Measurements from ENCODE around the gene SLC35F2.

SLC35F2 gene

GRCh38 chr11:107856981-107857517 lies 1.5 kb downstream of the SLC35F2 start:
- Histone ChIP-seq H3K27ac (ENCODE audit: low read depth, low read length) (no peak overlapping the region), H3K36me3 (ENCODE audit: control insufficient read depth, insufficient read depth, low read length) (no peaks in the 10 kb centered on the region)

GRCh38 chr11:107856180-107856980 lies 2.2 kb downstream of the SLC35F2 start:
- H3K9ac ChIP-seq (ENCODE audit: low read length): no peak overlapping the region
- no peaks in the 10 kb centered on the region for H3K27me3 ChIP-seq (ENCODE audit: control insufficient read depth, insufficient read depth, low read length)
- no peaks in the 10 kb centered on the region for H3K4me1 ChIP-seq (ENCODE audit: control insufficient read depth, insufficient read depth, low read length)
- no peak overlapping the region for H3K27ac ChIP-seq (ENCODE audit: low read depth, low read length)
- H3K36me3 ChIP-seq (ENCODE audit: control insufficient read depth, insufficient read depth, low read length): no peaks in the 10 kb centered on the region
- no peak overlapping the region for H3K4me3 ChIP-seq (ENCODE audit: low read length)

More at GRCh38 chr11:107856981-107857517, 1.5 kb downstream of the SLC35F2 start:
- no peak overlapping the region for H3K9ac ChIP-seq (ENCODE audit: low read length)
- H3K4me3 ChIP-seq (ENCODE audit: low read length): peak overlapping the region; percentile 42
- no peaks in the 10 kb centered on the region for H3K27me3 ChIP-seq (ENCODE audit: control insufficient read depth, insufficient read depth, low read length)
- no peaks in the 10 kb centered on the region for H3K4me1 ChIP-seq (ENCODE audit: control insufficient read depth, insufficient read depth, low read length)

GRCh38 chr11:107853070-107853469 lies 5.5 kb downstream of the SLC35F2 start:
- Histone ChIP-seq H3K4me1 (ENCODE audit: control insufficient read depth, insufficient read depth, low read length) (no peaks in the 10 kb centered on the region), H3K36me3 (ENCODE audit: control insufficient read depth, insufficient read depth, low read length) (no peaks in the 10 kb centered on the region), H3K9ac (ENCODE audit: low read length) (no peak overlapping the region), H3K27me3 (ENCODE audit: control insufficient read depth, insufficient read depth, low read length) (no peaks in the 10 kb centered on the region), H3K4me3 (ENCODE audit: low read length) (no peak overlapping the region), H3K27ac (ENCODE audit: low read depth, low read length) (no peak overlapping the region)

- Histone ChIP-seq H3K4me1 (ENCODE audit: control insufficient read depth, insufficient read depth, low read length) (no peaks in the 10 kb centered on the region), H3K9ac (ENCODE audit: low read length) (no peak overlapping the region), H3K4me3 (ENCODE audit: low read length) (no peak overlapping the region), H3K27ac (ENCODE audit: low read depth, low read length) (no peak overlapping the region), H3K36me3 (ENCODE audit: control insufficient read depth, insufficient read depth, low read length) (no peaks in the 10 kb centered on the region), H3K27me3 (ENCODE audit: control insufficient read depth, insufficient read depth, low read length) (no peaks in the 10 kb centered on the region)
Observed at GRCh38 chr11:107851704-107852310, 6.8 kb downstream of the SLC35F2 start.

- H3K4me3 ChIP-seq (ENCODE audit: low read length): no peak overlapping the region
- H3K4me1 ChIP-seq (ENCODE audit: control insufficient read depth, insufficient read depth, low read length): no peaks in the 10 kb centered on the region
- H3K36me3 ChIP-seq (ENCODE audit: control insufficient read depth, insufficient read depth, low read length): no peaks in the 10 kb centered on the region
- H3K27me3 ChIP-seq (ENCODE audit: control insufficient read depth, insufficient read depth, low read length): no peaks in the 10 kb centered on the region
- H3K27ac ChIP-seq (ENCODE audit: low read depth, low read length): no peak overlapping the region
- no peak overlapping the region for H3K9ac ChIP-seq (ENCODE audit: low read length)
Observed at GRCh38 chr11:107849790-107850189, 8.8 kb downstream of the SLC35F2 start.

- Histone ChIP-seq H3K36me3 (ENCODE audit: control insufficient read depth, insufficient read depth, low read length) (no peaks in the 10 kb centered on the region), H3K4me3 (ENCODE audit: low read length) (no peak overlapping the region), H3K9ac (ENCODE audit: low read length) (no peak overlapping the region), H3K27ac (ENCODE audit: low read depth, low read length) (no peak overlapping the region), H3K4me1 (ENCODE audit: control insufficient read depth, insufficient read depth, low read length) (no peaks in the 10 kb centered on the region), H3K27me3 (ENCODE audit: control insufficient read depth, insufficient read depth, low read length) (no peaks in the 10 kb centered on the region)
Observed at GRCh38 chr11:107848345-107848744, 10.2 kb downstream of the SLC35F2 start.

GRCh38 chr11:107847184-107847583 lies 11.4 kb downstream of the SLC35F2 start:
- no peaks in the 10 kb centered on the region for H3K4me1 ChIP-seq (ENCODE audit: control insufficient read depth, insufficient read depth, low read length)
- H3K27me3 ChIP-seq (ENCODE audit: control insufficient read depth, insufficient read depth, low read length): no peaks in the 10 kb centered on the region
- no peaks in the 10 kb centered on the region for H3K36me3 ChIP-seq (ENCODE audit: control insufficient read depth, insufficient read depth, low read length)
- H3K27ac ChIP-seq (ENCODE audit: low read depth, low read length): no peak overlapping the region
- H3K9ac ChIP-seq (ENCODE audit: low read length): no peak overlapping the region
- H3K4me3 ChIP-seq (ENCODE audit: low read length): no peak overlapping the region

GRCh38 chr11:107844041-107844440 lies 14.5 kb downstream of the SLC35F2 start:
- Histone ChIP-seq H3K4me1 (ENCODE audit: control insufficient read depth, insufficient read depth, low read length) (no peaks in the 10 kb centered on the region), H3K27ac (ENCODE audit: low read depth, low read length) (no peak overlapping the region), H3K36me3 (ENCODE audit: control insufficient read depth, insufficient read depth, low read length) (no peaks in the 10 kb centered on the region), H3K9ac (ENCODE audit: low read length) (no peak overlapping the region), H3K4me3 (ENCODE audit: low read length) (no peak overlapping the region), H3K27me3 (ENCODE audit: control insufficient read depth, insufficient read depth, low read length) (no peaks in the 10 kb centered on the region)

GRCh38 chr11:107842412-107843100 lies 16.0 kb downstream of the SLC35F2 start:
- Histone ChIP-seq H3K27me3 (ENCODE audit: control insufficient read depth, insufficient read depth, low read length) (no peaks in the 10 kb centered on the region), H3K4me3 (ENCODE audit: low read length) (no peak overlapping the region)

GRCh38 chr11:107840129-107840484 lies 18.5 kb downstream of the SLC35F2 start:
- H3K36me3 ChIP-seq (ENCODE audit: control insufficient read depth, insufficient read depth, low read length): no peaks in the 10 kb centered on the region
- H3K27me3 ChIP-seq (ENCODE audit: control insufficient read depth, insufficient read depth, low read length): no peaks in the 10 kb centered on the region
- no peak overlapping the region for H3K27ac ChIP-seq (ENCODE audit: low read depth, low read length)
- H3K4me3 ChIP-seq (ENCODE audit: low read length): no peak overlapping the region
- no peaks in the 10 kb centered on the region for H3K4me1 ChIP-seq (ENCODE audit: control insufficient read depth, insufficient read depth, low read length)
- no peak overlapping the region for H3K9ac ChIP-seq (ENCODE audit: low read length)

More at GRCh38 chr11:107842412-107843100, 16.0 kb downstream of the SLC35F2 start:
- no peak overlapping the region for H3K9ac ChIP-seq (ENCODE audit: low read length)
- H3K4me1 ChIP-seq (ENCODE audit: control insufficient read depth, insufficient read depth, low read length): no peaks in the 10 kb centered on the region
- H3K27ac ChIP-seq (ENCODE audit: low read depth, low read length): no peak overlapping the region
- no peaks in the 10 kb centered on the region for H3K36me3 ChIP-seq (ENCODE audit: control insufficient read depth, insufficient read depth, low read length)

GRCh38 chr11:107836851-107837250 lies 21.7 kb downstream of the SLC35F2 start:
- Histone ChIP-seq H3K27ac (ENCODE audit: low read depth, low read length) (no peak overlapping the region), H3K9ac (ENCODE audit: low read length) (no peak overlapping the region), H3K4me3 (ENCODE audit: low read length) (no peak overlapping the region), H3K36me3 (ENCODE audit: control insufficient read depth, insufficient read depth, low read length) (no peaks in the 10 kb centered on the region), H3K4me1 (ENCODE audit: control insufficient read depth, insufficient read depth, low read length) (no peaks in the 10 kb centered on the region), H3K27me3 (ENCODE audit: control insufficient read depth, insufficient read depth, low read length) (no peaks in the 10 kb centered on the region)

- Histone ChIP-seq H3K4me3 (ENCODE audit: low read length) (no peak overlapping the region), H3K27ac (ENCODE audit: low read depth, low read length) (no peak overlapping the region), H3K4me1 (ENCODE audit: control insufficient read depth, insufficient read depth, low read length) (no peaks in the 10 kb centered on the region), H3K36me3 (ENCODE audit: control insufficient read depth, insufficient read depth, low read length) (no peaks in the 10 kb centered on the region), H3K27me3 (ENCODE audit: control insufficient read depth, insufficient read depth, low read length) (no peaks in the 10 kb centered on the region), H3K9ac (ENCODE audit: low read length) (no peak overlapping the region)
Observed at GRCh38 chr11:107834995-107835394, 23.6 kb downstream of the SLC35F2 start.

All from rectal smooth muscle tissue (tissue), 1 donor.